H9 (cell line): Measurements from ENCODE around the gene MRAS. TPM values are rescaled to one million over a fixed set of nuclear protein-coding genes. Genes with fewer than 3 reads are reported as not detected.

Experiments used
- DNase-seq: peaks from one replicate; pipeline ENCODE4 v3.0.0-alpha.2; 2017
- H2AFZ ChIP-seq: one replicate; pipeline ENCODE4 v1.6.1; 2013; ENCODE audit warnings: mild to moderate bottlenecking, low read length, control low read depth, moderate library complexity
- H2AK5ac ChIP-seq: 2 replicates; pipeline ENCODE4 v1.6.1; 2013; ENCODE audit warnings: low read length, control low read depth, mixed read lengths; ENCODE audit not compliant: insufficient read length
- H2BK120ac ChIP-seq: one replicate; pipeline ENCODE4 v1.6.1; 2013; ENCODE audit warnings: low read depth, mild to moderate bottlenecking, low read length, control low read depth, inconsistent platforms; ENCODE audit not compliant: poor library complexity, severe bottlenecking
- H2BK12ac ChIP-seq: 2 replicates; pipeline ENCODE4 v1.6.1; 2013; ENCODE audit warnings: low read length, control low read depth, mixed read lengths, low read depth; ENCODE audit not compliant: insufficient read length
- H2BK15ac ChIP-seq: 2 replicates; pipeline ENCODE4 v1.6.1; 2013; ENCODE audit warnings: low read depth, low read length, control low read depth
- H2BK20ac ChIP-seq: one replicate; pipeline ENCODE4 v1.6.1; 2013; ENCODE audit warnings: low read depth, mild to moderate bottlenecking, low read length, control low read depth, inconsistent platforms; ENCODE audit not compliant: poor library complexity, severe bottlenecking
- H2BK5ac ChIP-seq: 2 replicates; pipeline ENCODE4 v1.6.1; 2013; ENCODE audit warnings: low read length, control low read depth, mixed read lengths; ENCODE audit not compliant: insufficient read length
- H3K14ac ChIP-seq: 2 replicates; pipeline ENCODE4 v1.6.1; 2013; ENCODE audit warnings: low read length, control low read depth; ENCODE audit not compliant: insufficient read depth
- H3K18ac ChIP-seq: 2 replicates; pipeline ENCODE4 v1.6.1; 2013; ENCODE audit warnings: low read depth, mild to moderate bottlenecking, mixed read lengths, low read length, control low read depth; ENCODE audit not compliant: insufficient read length
- H3K23ac ChIP-seq: 2 replicates; pipeline ENCODE4 v1.6.1; 2013; ENCODE audit warnings: low read length, control low read depth, mixed read lengths, low read depth; ENCODE audit not compliant: insufficient read length
- H3K23me2 ChIP-seq: 2 replicates; pipeline ENCODE4 v1.6.1; 2013; ENCODE audit warnings: low read depth, mild to moderate bottlenecking, mixed read lengths, low read length, control low read depth; ENCODE audit not compliant: insufficient read length, poor library complexity, severe bottlenecking
- H3K27ac ChIP-seq: 2 replicates; pipeline ENCODE4 v1.5.1; 2013; ENCODE audit warnings: low read length, control low read depth, mixed read lengths, low read depth; ENCODE audit not compliant: insufficient read length
- H3K27me3 ChIP-seq: 2 replicates; pipeline ENCODE4 v1.6.1; 2013; ENCODE audit warnings: low read length, control low read depth, inconsistent platforms; ENCODE audit not compliant: insufficient read depth
- H3K4ac ChIP-seq: 2 replicates; pipeline ENCODE4 v1.6.1; 2013; ENCODE audit warnings: low read depth, mild to moderate bottlenecking, control low read depth, inconsistent platforms, low read length, moderate library complexity
- H3K4me1 ChIP-seq: 2 replicates; pipeline ENCODE4 v1.6.1; 2013; ENCODE audit warnings: low read length, control low read depth, inconsistent platforms; ENCODE audit not compliant: insufficient read depth
- H3K4me2 ChIP-seq: 2 replicates; pipeline ENCODE4 v1.6.1; 2013; ENCODE audit warnings: low read length, control low read depth, mixed read lengths; ENCODE audit not compliant: insufficient read length, insufficient read depth
- H3K56ac ChIP-seq: 2 replicates; pipeline ENCODE4 v1.6.1; 2013; ENCODE audit warnings: low read depth, mild to moderate bottlenecking, mixed read lengths, low read length, control low read depth; ENCODE audit not compliant: insufficient read length
- H3K79me1 ChIP-seq: 2 replicates; pipeline ENCODE4 v1.6.1; 2013; ENCODE audit warnings: low read depth, mild to moderate bottlenecking, moderate library complexity, low read length, control low read depth, inconsistent platforms; ENCODE audit not compliant: insufficient read depth, poor library complexity, severe bottlenecking
- H3K79me2 ChIP-seq: 2 replicates; pipeline ENCODE4 v1.6.1; 2013; ENCODE audit warnings: low read length, control low read depth, inconsistent platforms; ENCODE audit not compliant: insufficient read depth
- H3K9ac ChIP-seq: 2 replicates; pipeline ENCODE4 v1.6.1; 2013; ENCODE audit warnings: low read length, control low read depth, mixed read lengths; ENCODE audit not compliant: insufficient read length; ENCODE audit errors: extremely low read depth
- H3K9me3 ChIP-seq: one replicate; pipeline ENCODE4 v1.6.1; 2013; ENCODE audit warnings: low read depth, low read length, inconsistent platforms; ENCODE audit not compliant: control insufficient read depth
- H3T11ph ChIP-seq: one replicate; pipeline ENCODE4 v1.6.1; 2013; ENCODE audit warnings: mild to moderate bottlenecking, low read length, control low read depth, inconsistent platforms
- H4K20me1 ChIP-seq: one replicate; pipeline ENCODE4 v1.6.1; 2013; ENCODE audit not compliant: control insufficient read depth, insufficient read length, insufficient read depth
- H4K5ac ChIP-seq: 2 replicates; pipeline ENCODE4 v1.6.1; 2013; ENCODE audit warnings: low read depth, mild to moderate bottlenecking, mixed read lengths, low read length, control low read depth; ENCODE audit not compliant: insufficient read length
- H4K8ac ChIP-seq: replicated peaks from 2 replicates; pipeline ENCODE4 v1.6.1; 2013; ENCODE audit warnings: low read length, control low read depth, mixed read lengths, low read depth; ENCODE audit not compliant: insufficient read length
- H4K91ac ChIP-seq: 2 replicates; pipeline ENCODE4 v1.6.1; 2013; ENCODE audit warnings: low read depth, mild to moderate bottlenecking, moderate library complexity, mixed read lengths, low read length, control low read depth; ENCODE audit not compliant: insufficient read length
- H3K27ac Mint-ChIP-seq, 3 experiments: 2 replicates in 2 of 3; 3 replicates in 1 of 3; pipeline ENCODE4 v1.8.0; 2020 to 2021; ENCODE audit warnings: mixed read lengths in 3 of 3, mild to moderate bottlenecking in 1 of 3, moderate library complexity in 1 of 3
- H3K27me3 Mint-ChIP-seq: 2 replicates; pipeline ENCODE4 v1.8.0; 2021; ENCODE audit warnings: low read depth, mild to moderate bottlenecking, moderate library complexity, mixed read lengths
- H3K36me3 Mint-ChIP-seq, 3 experiments: 2 replicates in 2 of 3; 3 replicates in 1 of 3; pipeline ENCODE4 v1.8.0; 2020 to 2021; ENCODE audit warnings: low read depth in 3 of 3, mixed read lengths in 3 of 3; ENCODE audit not compliant: insufficient read depth in 1 of 3
- H3K4me1 Mint-ChIP-seq, 2 experiments: 2 replicates each; pipeline ENCODE4 v1.8.0; 2020; ENCODE audit warnings: mixed read lengths in 2 of 2
- H3K4me3 Mint-ChIP-seq, 2 experiments: 2 replicates in 1 of 2; 3 replicates in 1 of 2; pipeline ENCODE4 v1.8.0; 2020 to 2021; ENCODE audit warnings: mild to moderate bottlenecking in 2 of 2, mixed read lengths in 2 of 2, moderate library complexity in 1 of 2
- H3K9me3 Mint-ChIP-seq, 2 experiments: 2 replicates in 1 of 2; 3 replicates in 1 of 2; pipeline ENCODE4 v1.8.0; 2020; ENCODE audit warnings: mild to moderate bottlenecking in 2 of 2, mixed read lengths in 2 of 2, moderate library complexity in 1 of 2
- CTCF ChIP-seq: fragments of 200-600 bp; sonication (generic); conservative IDR thresholded peaks from 3 replicates; pipeline ENCODE4 v1.8.0; 2021; ENCODE audit warnings: antibody characterized with exemption, mild to moderate bottlenecking
- WGBS: extraction: QIAGEN DNeasy Blood & Tissue Kit; methylation state at CpG from one replicate; pipeline ENCODE4 v1.1.7; 2013; ENCODE audit warnings: missing lambda C conversion rate, low lambda C conversion rate, mixed read lengths; ENCODE audit not compliant: insufficient read length; ENCODE audit errors: extremely low coverage; 5-methylcytosine and 5-hydroxymethylcytosine counted together
- total RNA-seq: library from RNA; stranded (reverse); gene quantifications from 2 replicates; pipeline ENCODE4 v1.2.1, GENCODE V29; 2021

MRAS gene
- total RNA-seq, 1 experiment from 2014 or later: 10.9 TPM

GRCh38 chr3:138310494-138310893, 37.9 kb upstream of the MRAS start:
- peaks cover 5 to 9% (median 8%) of the 10 kb centered on the region in 3 experiments; a peak in 6 of 7 replicates for H3K36me3 Mint-ChIP-seq
- no peak overlapping the region for H2AFZ ChIP-seq
- H4K91ac ChIP-seq: no peak overlapping the region
- H2BK5ac ChIP-seq: no peak overlapping the region
- H3K23ac ChIP-seq: no peak overlapping the region
- H3K9me3 ChIP-seq: no peaks in the 10 kb centered on the region
- H4K20me1 ChIP-seq: no peaks in the 10 kb centered on the region
- no peak overlapping the region for H3K4me2 ChIP-seq
- H3K79me2 ChIP-seq: no peaks in the 10 kb centered on the region
- no peak overlapping the region for H4K5ac ChIP-seq
- H3K27me3 Mint-ChIP-seq: peaks cover 32% of the 10 kb centered on the region
- no peak overlapping the region for H3K4ac ChIP-seq
- no peak for TF ChIP-seq CTCF
- H3K27me3 ChIP-seq: no peaks in the 10 kb centered on the region
- no peak overlapping the region for H3K18ac ChIP-seq
- H3K4me3 Mint-ChIP-seq: no peak overlapping the region
- no peak for DNase-seq
- H2BK20ac ChIP-seq: no peak overlapping the region
- no peak overlapping the region for H4K8ac ChIP-seq
- no peaks in the 10 kb centered on the region for H3K4me1 ChIP-seq
- no peak overlapping the region for H2BK120ac ChIP-seq
- no peak overlapping the region for H3K9ac ChIP-seq
- H3T11ph ChIP-seq: no peak overlapping the region
- peaks cover 14 to 20% of the 10 kb centered on the region in 2 experiments for H3K9me3 Mint-ChIP-seq
- H2BK15ac ChIP-seq: no peak overlapping the region
- no peaks in the 10 kb centered on the region for H3K23me2 ChIP-seq
- no peak overlapping the region for H3K27ac ChIP-seq
- no peak overlapping the region for H3K27ac Mint-ChIP-seq
- no peak overlapping the region for H2AK5ac ChIP-seq
- no peaks in the 10 kb centered on the region for H3K79me1 ChIP-seq
- no peak overlapping the region for H3K56ac ChIP-seq
- no peaks in the 10 kb centered on the region for H3K4me1 Mint-ChIP-seq
- no CpG with 5 or more reads among the region's 4 CpGs for WGBS
- H2BK12ac ChIP-seq: no peak overlapping the region
- no peak overlapping the region for H3K14ac ChIP-seq
